Muscle layer of duodenum (tissue), 2 donors: ENCODE results near the gene NOL9.

ENCODE experiments used
- H3K27ac ChIP-seq: one replicate; pipeline ENCODE4 v1.7.0; 2013; ENCODE audit warnings: mild to moderate bottlenecking, low read length
- H3K27me3 ChIP-seq: one replicate; pipeline ENCODE4 v1.7.0; 2013; ENCODE audit warnings: low read depth, mild to moderate bottlenecking, control low read depth, low read length
- H3K36me3 ChIP-seq, 2 donors: one replicate each; pipeline ENCODE4 v1.7.0; 2013; ENCODE audit warnings: low read length in 2 of 2, control low read depth in 1 of 2, mild to moderate bottlenecking in 1 of 2; ENCODE audit not compliant: insufficient read depth in 2 of 2, control insufficient read depth in 1 of 2
- H3K4me1 ChIP-seq, 2 donors: one replicate each; pipeline ENCODE4 v1.7.0; 2013; ENCODE audit warnings: low read length in 2 of 2, mild to moderate bottlenecking in 2 of 2, control low read depth in 1 of 2, moderate library complexity in 1 of 2; ENCODE audit not compliant: insufficient read depth in 2 of 2, control insufficient read depth in 1 of 2
- H3K4me3 ChIP-seq, 2 donors: one replicate each; pipeline ENCODE4 v1.7.0; 2013; ENCODE audit warnings: low read length in 2 of 2, low read depth in 1 of 2, mild to moderate bottlenecking in 1 of 2
- H3K9me3 ChIP-seq, 2 donors: one replicate each; pipeline ENCODE4 v1.7.0; 2013; ENCODE audit warnings: low read length in 2 of 2, control low read depth in 1 of 2, mild to moderate bottlenecking in 1 of 2; ENCODE audit not compliant: control insufficient read depth in 1 of 2
- donor health status: healthy.

NOL9 gene

DNA sequence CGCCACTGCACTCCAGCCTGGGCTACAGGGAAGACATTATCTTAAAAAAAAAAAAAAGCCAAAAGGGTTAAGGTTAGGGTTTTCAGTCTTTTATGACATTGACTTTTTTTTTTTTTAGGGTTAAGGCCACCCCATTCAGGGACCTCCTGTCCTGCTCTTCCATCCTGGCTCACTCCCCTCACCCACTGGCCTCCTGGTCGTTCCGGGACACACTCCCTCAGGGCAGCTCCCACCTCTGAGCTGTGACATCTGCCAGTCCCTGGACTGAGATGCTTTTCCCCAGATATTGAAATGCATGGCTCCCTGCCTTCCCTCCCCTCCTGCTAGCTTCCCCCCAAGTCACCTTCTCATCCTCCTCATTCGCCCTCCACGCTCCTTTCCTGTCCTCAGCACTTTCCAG is 72.5 kb downstream of the NOL9 start:
- Histone ChIP-seq H3K27ac (no peak overlapping the region), H3K36me3 (no peaks in the 10 kb centered on the region), H3K4me3 (no peak overlapping the region), H3K4me1 (peaks cover 0 to 19% of the 10 kb centered on the region in 2 donors), H3K9me3 (no peaks in the 10 kb centered on the region), H3K27me3 (peaks cover 13% of the 10 kb centered on the region)

DNA sequence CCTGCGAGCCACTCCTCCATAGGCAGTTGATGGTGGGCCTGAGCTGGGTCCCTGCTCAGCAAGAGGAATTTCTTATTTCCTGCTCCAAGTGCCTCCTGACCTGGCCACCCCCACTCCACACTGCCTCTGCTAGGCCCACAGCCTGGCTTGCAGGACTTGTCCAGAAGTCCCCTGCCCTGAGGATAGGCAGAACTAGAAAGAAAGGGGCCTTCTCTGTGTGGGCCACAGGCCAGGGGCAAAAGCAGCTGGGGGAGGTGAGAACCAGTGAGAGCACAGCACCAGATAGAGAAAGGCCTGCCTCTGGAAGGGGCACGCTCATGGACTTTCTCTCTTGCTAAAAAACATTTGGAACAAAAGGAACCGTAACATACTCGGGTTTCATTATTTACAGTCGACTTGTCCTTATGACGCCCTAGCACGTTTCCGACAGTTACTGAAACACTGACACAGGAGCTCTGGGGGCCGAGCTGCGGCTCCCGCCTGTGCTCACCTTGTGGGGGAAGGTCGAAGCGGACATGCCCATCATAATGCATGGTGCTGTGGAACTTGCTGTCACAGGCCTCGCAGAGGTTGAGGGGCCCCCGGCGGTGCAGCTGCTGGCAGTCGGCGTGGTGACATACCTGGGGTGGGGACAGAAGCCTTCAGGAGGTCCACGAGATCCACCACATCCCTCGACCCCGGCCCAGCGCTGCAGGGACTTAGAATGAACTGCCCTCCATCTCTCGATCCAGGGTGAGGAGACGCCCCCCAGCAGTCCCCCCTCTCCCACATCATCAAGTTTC is 77.1 kb downstream of the NOL9 start:
- H3K27me3 ChIP-seq, result no peaks in the 10 kb centered on the region
- no peak overlapping the region for H3K4me3 ChIP-seq
- H3K36me3 ChIP-seq, result peaks cover 0 to 12% of the 10 kb centered on the region in 2 donors
- no peaks in the 10 kb centered on the region for H3K9me3 ChIP-seq
- no peak overlapping the region for H3K27ac ChIP-seq
- H3K4me1 ChIP-seq, result no peaks in the 10 kb centered on the region

DNA sequence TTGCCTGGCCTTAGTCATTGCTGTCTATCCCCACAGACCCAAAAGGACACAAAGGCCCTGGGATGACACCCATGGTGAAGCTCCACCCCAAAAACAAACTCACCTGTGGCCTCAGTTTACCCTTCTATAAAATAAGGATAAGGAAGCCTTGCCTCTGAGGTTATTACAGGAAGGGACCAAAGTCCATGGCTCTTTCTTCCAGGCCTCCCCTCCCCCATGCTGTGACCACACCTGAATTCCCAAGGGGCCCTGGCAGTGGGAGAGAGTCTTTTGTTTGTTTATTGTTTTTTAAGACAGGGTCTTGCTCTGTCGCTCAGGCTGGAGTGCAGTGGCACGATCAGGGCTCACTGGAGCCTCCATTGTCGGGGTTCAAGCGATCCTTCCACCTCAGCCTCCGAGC is 77.8 kb downstream of the NOL9 start:
- H3K4me1 ChIP-seq, result no peaks in the 10 kb centered on the region
- peaks cover 0 to 15% of the 10 kb centered on the region in 2 donors for H3K36me3 ChIP-seq
- no peak overlapping the region for H3K27ac ChIP-seq

DNA sequence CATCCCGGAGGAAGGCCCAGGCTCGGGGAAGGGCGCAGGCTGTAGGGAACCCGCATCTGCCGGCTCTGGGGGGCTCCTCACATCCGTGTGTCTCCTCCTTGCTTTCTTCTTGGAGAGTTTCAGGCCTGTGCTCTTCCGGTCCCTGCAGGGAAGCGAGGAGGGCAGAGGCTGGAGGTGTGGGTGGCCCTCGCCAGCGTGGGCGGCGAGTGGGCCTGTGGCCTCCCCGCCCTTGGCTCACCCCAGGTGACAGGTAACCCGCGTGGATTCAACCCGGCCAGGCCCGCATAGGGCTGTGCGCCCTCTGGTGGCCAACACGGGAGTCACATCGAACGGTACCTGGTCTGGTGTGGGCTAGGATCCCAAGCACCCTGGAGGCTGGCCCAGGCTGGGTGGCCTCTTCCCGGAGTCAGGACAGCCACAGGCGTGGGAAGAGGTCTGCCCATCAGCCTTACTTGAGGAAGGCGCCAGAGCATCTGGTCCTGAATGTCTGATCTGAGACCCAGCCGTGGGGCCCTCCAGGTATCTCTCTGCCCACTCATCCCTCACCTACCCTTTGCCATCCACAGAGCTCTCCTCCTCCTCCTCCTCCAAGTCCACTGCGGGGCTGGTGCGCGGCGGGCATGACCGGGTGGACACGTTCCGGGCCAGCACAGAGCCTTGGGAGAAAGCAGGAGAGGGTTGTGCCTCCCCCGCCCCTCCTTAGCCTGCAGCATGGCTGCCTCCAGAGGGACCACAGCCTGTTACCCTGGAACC is 78.8 kb downstream of the NOL9 start:
- no peaks in the 10 kb centered on the region for H3K27me3 ChIP-seq
- no peak overlapping the region for H3K27ac ChIP-seq
- no peaks in the 10 kb centered on the region for H3K4me1 ChIP-seq
- H3K36me3 ChIP-seq, result peaks cover 0 to 20% of the 10 kb centered on the region in 2 donors
- no peaks in the 10 kb centered on the region for H3K9me3 ChIP-seq
- H3K4me3 ChIP-seq, result no peak overlapping the region

More for the DNA sequence above, 77.8 kb downstream of the NOL9 start:
- no peaks in the 10 kb centered on the region for H3K27me3 ChIP-seq
- no peaks in the 10 kb centered on the region for H3K9me3 ChIP-seq
- H3K4me3 ChIP-seq, result no peak overlapping the region

DNA sequence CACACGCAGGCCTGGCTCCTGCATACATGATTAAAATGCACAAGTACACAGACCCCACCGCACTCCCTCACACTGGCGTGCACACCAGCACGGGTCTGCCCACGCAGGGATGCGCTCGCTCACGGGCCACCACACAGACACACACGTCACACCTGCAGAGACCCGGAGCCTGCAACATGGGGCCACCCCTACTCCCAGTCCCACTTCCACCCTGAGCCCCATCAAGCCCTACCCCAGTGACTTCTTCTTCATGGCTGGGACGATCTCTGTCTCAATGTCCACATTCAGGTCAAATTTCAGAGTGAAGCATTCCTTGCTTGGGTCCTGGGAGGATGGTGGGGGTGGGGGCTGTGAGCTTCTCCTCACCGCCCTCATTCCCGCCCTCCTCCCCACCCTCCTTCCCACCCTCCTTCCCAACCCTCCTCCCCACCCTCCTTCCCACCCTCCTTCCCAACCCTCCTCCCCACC is 79.5 kb downstream of the NOL9 start:
- no peak overlapping the region for H3K27ac ChIP-seq
- H3K36me3 ChIP-seq, result peaks cover 0 to 27% of the 10 kb centered on the region in 2 donors
- H3K4me3 ChIP-seq, result no peak overlapping the region
- H3K4me1 ChIP-seq, result no peaks in the 10 kb centered on the region
- no peaks in the 10 kb centered on the region for H3K9me3 ChIP-seq
- no peaks in the 10 kb centered on the region for H3K27me3 ChIP-seq

DNA sequence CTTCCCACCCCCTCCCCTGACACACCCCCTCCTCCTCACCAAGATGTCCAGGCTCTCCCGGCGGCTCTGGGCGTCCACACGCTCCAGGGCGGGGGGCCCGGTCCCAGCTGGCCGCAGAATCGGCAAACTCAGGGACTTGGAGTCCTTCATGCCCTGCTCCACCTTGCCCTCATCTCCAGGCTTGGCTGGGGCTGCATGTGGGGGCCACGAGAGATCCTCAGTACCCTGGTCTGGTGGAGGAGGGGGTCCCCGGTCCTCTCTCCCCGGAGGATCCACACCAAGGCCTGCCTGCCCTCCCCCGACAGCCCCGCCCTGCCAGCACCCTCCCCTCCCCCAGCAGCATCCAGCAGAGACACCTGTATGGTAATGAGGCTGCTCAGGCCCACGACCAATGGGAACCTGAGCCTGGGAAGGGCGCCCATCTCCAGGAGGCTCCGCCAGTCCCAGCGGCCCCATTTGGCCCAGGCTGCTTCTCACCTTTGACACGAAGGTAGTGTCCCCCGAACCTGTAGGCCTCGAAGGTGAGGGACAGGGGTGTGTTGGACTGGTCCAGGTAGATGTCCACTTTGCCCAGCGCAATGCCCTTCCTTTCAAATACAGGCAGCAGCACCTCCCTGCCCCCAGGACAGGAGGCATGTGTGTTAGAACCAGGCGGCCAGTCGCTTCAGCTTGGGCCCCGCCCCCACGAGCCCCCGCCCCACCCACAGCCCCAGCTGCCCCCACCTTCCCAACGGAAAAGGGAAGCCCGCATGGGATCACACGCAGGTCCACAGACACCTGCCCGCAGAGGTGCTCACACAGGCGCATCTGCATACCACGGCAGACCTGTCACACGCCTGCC is 80.1 kb downstream of the NOL9 start:
- Histone ChIP-seq H3K4me3 (no peak overlapping the region), H3K4me1 (no peaks in the 10 kb centered on the region), H3K27me3 (no peaks in the 10 kb centered on the region), H3K9me3 (no peaks in the 10 kb centered on the region), H3K27ac (no peak overlapping the region), H3K36me3 (peaks cover 0 to 28% of the 10 kb centered on the region in 2 donors)

DNA sequence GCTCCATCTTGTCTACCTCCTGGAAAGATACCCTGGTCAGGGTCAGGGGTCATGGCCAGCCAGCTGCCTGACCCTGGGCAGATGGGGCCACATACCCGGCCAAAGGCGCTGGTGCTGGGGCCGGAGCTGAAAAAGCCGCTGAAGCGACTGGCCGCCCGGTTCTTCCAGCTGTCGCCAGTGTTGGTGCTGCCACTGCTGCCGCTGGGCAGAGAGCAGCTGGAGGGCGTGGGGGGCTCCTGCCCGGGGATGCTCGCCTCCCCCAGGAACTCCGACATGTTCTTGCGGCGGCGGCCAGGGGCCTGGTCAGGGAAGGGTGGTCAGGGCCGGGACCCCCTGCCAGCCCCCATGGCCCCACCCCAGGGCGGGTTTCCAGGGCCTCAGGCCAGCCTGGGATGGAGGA is 81.2 kb downstream of the NOL9 start:
- Histone ChIP-seq H3K27ac (no peak overlapping the region), H3K27me3 (no peaks in the 10 kb centered on the region), H3K9me3 (no peaks in the 10 kb centered on the region), H3K4me3 (no peak overlapping the region), H3K36me3 (peaks cover 0 to 34% of the 10 kb centered on the region in 2 donors), H3K4me1 (no peaks in the 10 kb centered on the region)

DNA sequence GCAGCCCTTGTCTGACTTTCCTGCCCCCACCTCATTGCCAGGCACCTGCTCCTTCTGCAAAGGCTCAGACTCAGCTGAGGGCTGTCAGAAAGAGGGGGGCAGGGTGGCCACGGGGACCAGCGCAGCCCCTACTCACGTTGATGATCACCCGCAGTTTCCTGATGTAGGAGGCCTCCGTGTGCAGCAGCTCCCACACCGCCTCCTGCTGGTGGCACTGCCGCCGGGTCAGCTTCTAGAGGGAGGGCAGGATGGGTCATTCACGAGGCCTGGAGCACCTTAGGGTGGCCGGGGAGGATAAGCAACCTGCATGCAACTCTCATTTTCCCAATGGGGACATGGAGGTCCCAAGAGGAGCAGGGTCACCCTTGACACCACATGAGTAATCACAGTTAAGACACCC is 81.9 kb downstream of the NOL9 start:
- Histone ChIP-seq H3K27me3 (no peaks in the 10 kb centered on the region), H3K4me1 (no peaks in the 10 kb centered on the region), H3K4me3 (no peak overlapping the region), H3K27ac (no peak overlapping the region), H3K36me3 (peaks cover 0 to 34% of the 10 kb centered on the region in 2 donors), H3K9me3 (no peaks in the 10 kb centered on the region)

DNA sequence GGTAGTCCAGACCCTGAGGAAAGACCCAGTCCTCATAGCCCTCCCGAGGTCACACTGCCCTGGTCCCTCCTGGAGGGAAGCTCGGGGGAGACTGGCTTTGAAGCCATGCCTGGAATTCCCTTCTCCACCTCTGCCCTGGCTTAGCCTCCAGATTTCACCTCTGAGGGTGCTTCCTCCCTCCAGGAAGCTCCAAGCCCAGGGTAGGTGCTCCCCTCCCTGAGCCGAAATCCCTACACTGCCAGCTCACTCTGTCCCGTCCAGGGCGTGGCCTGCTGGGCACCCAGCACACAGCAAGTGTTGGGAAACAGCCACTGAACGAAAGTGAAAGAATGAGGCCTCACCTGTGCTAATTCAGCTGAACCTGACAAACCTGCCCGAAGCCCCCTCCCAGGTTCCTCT is 82.3 kb downstream of the NOL9 start:
- H3K4me1 ChIP-seq, result no peaks in the 10 kb centered on the region
- H3K9me3 ChIP-seq, result no peaks in the 10 kb centered on the region
- peak overlapping the region; percentile 81 for H3K27ac ChIP-seq
- no peaks in the 10 kb centered on the region for H3K27me3 ChIP-seq
- peaks cover 0 to 34% of the 10 kb centered on the region in 2 donors for H3K36me3 ChIP-seq
- no peak overlapping the region for H3K4me3 ChIP-seq
